Measurements from ENCODE around the gene SYT12. TPM values are rescaled to one million over a fixed set of nuclear protein-coding genes. Genes with fewer than 3 reads are reported as not detected.

SYT12 gene
- total and polyA plus RNA-seq, 9 of the 15 experiments (the other 6 are each of a cell fraction or from before 2014, with no cell fraction given), result 0.03 to 0.11 (median 0.03) TPM; not detected in 4

- TF ChIP-seq EHMT2 (IDR thresholded peaks at IDR 0.05), result peak; percentile 95
- no peak for TF ChIP-seq PPARD (CRISPR knock-in tag; IDR thresholded peaks at IDR 0.05)
- TF ChIP-seq SETDB1 (IDR thresholded peaks at IDR 0.05; ENCODE audit: low read length), result no peak
- peak; percentile 25; the same call in 1 of the 2 replicates for TF ChIP-seq CXXC5 (CRISPR knock-in tag; IDR thresholded peaks at IDR 0.05)
- TF ChIP-seq FOXK2 (conservative IDR thresholded peaks at IDR 0.05 in 1 of 2, IDR thresholded peaks at IDR 0.05 in 1 of 2; ENCODE audit: low read depth in 2 of 2), result 0 out of 4 replicates have a peak, but pooled peaks of 1 of the 2 experiments have one; percentile 20
- TF ChIP-seq CBX3 (IDR thresholded peaks at IDR 0.05; ENCODE audit: borderline replicate concordance in 1 of 2, low read length in 2 of 2), result peak in 1 of 2 experiments; percentile 98; a peak in 2 of 3 replicates
- no peak for TF ChIP-seq KDM2B (CRISPR knock-in tag; IDR thresholded peaks at IDR 0.05)
- no peak for TF ChIP-seq ZNF175 (CRISPR knock-in tag; IDR thresholded peaks at IDR 0.05; ENCODE audit: low read depth)
- no peak for TF ChIP-seq NR1H2 (CRISPR knock-in tag; IDR thresholded peaks at IDR 0.05)
- no peak for TF ChIP-seq ZNF780A (CRISPR knock-in tag; IDR thresholded peaks at IDR 0.05)
- TF ChIP-seq NR2C2 (CRISPR knock-in tag; IDR thresholded peaks at IDR 0.05), result no peak
- TF ChIP-seq NR2C2 (tag; IDR thresholded peaks at IDR 0.05), result peak; percentile 58; the same call in 1 of the 2 replicates
- TF ChIP-seq ARHGAP35 (IDR thresholded peaks at IDR 0.05; ENCODE audit: partially characterized antibody), result no peak
- no peak for TF ChIP-seq EGR1 (conservative IDR thresholded peaks at IDR 0.05)
- peak; percentile 50 for TF ChIP-seq L3MBTL2 (IDR thresholded peaks at IDR 0.05)
- TF ChIP-seq ZNF740 (CRISPR knock-in tag; IDR thresholded peaks at IDR 0.05), result no peak
- no peak for TF ChIP-seq ZNF740 (tag; IDR thresholded peaks at IDR 0.05)
- TF ChIP-seq VEZF1 (CRISPR knock-in tag; IDR thresholded peaks at IDR 0.05), result 0 out of 2 replicates have a peak, but pooled peaks have one; percentile 25
- TF ChIP-seq, protein P1, sequence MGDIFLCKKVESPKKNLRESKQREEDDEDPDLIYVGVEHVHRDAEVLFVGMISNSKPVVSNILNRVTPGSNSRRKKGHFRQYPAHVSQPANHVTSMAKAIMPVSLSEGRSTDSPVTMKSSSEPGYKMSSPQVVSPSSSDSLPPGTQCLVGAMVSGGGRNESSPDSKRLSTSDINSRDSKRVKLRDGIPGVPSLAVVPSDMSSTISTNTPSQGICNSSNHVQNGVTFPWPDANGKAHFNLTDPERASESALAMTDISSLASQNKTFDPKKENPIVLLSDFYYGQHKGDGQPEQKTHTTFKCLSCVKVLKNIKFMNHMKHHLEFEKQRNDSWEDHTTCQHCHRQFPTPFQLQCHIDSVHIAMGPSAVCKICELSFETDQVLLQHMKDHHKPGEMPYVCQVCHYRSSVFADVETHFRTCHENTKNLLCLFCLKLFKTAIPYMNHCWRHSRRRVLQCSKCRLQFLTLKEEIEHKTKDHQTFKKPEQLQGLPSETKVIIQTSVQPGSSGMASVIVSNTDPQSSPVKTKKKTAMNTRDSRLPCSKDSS (IDR thresholded peaks at IDR 0.05; ENCODE audit: low read depth, partially characterized antibody), result no peak
- TF ChIP-seq, protein P2, sequence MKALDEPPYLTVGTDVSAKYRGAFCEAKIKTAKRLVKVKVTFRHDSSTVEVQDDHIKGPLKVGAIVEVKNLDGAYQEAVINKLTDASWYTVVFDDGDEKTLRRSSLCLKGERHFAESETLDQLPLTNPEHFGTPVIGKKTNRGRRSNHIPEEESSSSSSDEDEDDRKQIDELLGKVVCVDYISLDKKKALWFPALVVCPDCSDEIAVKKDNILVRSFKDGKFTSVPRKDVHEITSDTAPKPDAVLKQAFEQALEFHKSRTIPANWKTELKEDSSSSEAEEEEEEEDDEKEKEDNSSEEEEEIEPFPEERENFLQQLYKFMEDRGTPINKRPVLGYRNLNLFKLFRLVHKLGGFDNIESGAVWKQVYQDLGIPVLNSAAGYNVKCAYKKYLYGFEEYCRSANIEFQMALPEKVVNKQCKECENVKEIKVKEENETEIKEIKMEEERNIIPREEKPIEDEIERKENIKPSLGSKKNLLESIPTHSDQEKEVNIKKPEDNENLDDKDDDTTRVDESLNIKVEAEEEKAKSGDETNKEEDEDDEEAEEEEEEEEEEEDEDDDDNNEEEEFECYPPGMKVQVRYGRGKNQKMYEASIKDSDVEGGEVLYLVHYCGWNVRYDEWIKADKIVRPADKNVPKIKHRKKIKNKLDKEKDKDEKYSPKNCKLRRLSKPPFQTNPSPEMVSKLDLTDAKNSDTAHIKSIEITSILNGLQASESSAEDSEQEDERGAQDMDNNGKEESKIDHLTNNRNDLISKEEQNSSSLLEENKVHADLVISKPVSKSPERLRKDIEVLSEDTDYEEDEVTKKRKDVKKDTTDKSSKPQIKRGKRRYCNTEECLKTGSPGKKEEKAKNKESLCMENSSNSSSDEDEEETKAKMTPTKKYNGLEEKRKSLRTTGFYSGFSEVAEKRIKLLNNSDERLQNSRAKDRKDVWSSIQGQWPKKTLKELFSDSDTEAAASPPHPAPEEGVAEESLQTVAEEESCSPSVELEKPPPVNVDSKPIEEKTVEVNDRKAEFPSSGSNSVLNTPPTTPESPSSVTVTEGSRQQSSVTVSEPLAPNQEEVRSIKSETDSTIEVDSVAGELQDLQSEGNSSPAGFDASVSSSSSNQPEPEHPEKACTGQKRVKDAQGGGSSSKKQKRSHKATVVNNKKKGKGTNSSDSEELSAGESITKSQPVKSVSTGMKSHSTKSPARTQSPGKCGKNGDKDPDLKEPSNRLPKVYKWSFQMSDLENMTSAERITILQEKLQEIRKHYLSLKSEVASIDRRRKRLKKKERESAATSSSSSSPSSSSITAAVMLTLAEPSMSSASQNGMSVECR (CRISPR knock-in tag; IDR thresholded peaks at IDR 0.05), result no peak
Measured at GRCh38 chr11:67006029-67006884, 16.7 kb upstream of the SYT12 start (continued).

Measured in K562 (cell line).